Measurements from ENCODE around the gene TCAIM. TPM values are rescaled to one million over a fixed set of nuclear protein-coding genes. Genes with fewer than 3 reads are reported as not detected.
A peak's percentile ranks its signal among the peaks of the same experiment; 100 is the strongest.

Gene TCAIM
- 12.4 TPM for polyA plus RNA-seq (2013, experiment 1 of 2; ENCODE audit: insufficient read length)
- polyA plus RNA-seq (2013, experiment 2 of 2; ENCODE audit: insufficient read length): 11.9 TPM

GRCh38 chr3:44338010-44338827 is at the start of gene TCAIM:
TCAIM (plus strand) TSS chr3:44338766; CDS start chr3:44354783, 16,017 bp downstream.
- DNase-seq: peak; percentile 97

- DNase-seq: no peak
Measured at GRCh38 chr3:44289882-44290462, 48.6 kb upstream of the TCAIM start.

GRCh38 chr3:44292276-44292675 is 46.3 kb upstream of the TCAIM start:
- no peak for DNase-seq

- DNase-seq: no peak
Measured at GRCh38 chr3:44292947-44293346, 45.6 kb upstream of the TCAIM start.

GRCh38 chr3:44297255-44297654 is 41.3 kb upstream of the TCAIM start:
- DNase-seq: no peak

- no peak for DNase-seq
Measured at GRCh38 chr3:44301746-44302145, 36.8 kb upstream of the TCAIM start.

GRCh38 chr3:44309500-44309899 is 29.1 kb upstream of the TCAIM start:
- no peak for DNase-seq

- no peak for DNase-seq
Measured at GRCh38 chr3:44318891-44319311, 19.7 kb upstream of the TCAIM start.

- no peak for DNase-seq
Measured at GRCh38 chr3:44321335-44321734, 17.2 kb upstream of the TCAIM start.

- peak; percentile 45 for DNase-seq
Measured at GRCh38 chr3:44323341-44323955, 15.1 kb upstream of the TCAIM start.

GRCh38 chr3:44324584-44324983 is 14.0 kb upstream of the TCAIM start:
- no peak for DNase-seq

GRCh38 chr3:44326019-44326418 is 12.5 kb upstream of the TCAIM start:
- peak; percentile 4 for DNase-seq

GRCh38 chr3:44326515-44326914 is 12.1 kb upstream of the TCAIM start:
- DNase-seq: no peak

GRCh38 chr3:44329946-44330345 is 8.6 kb upstream of the TCAIM start:
- no peak for DNase-seq

GRCh38 chr3:44330444-44330843 is 8.1 kb upstream of the TCAIM start:
- DNase-seq: no peak

- DNase-seq: no peak
Measured at GRCh38 chr3:44334326-44334725, 4.2 kb upstream of the TCAIM start.

GRCh38 chr3:44337248-44337785 is 1.2 kb upstream of the TCAIM start:
- DNase-seq: no peak

- no peak for DNase-seq
Measured at GRCh38 chr3:44338828-44339127, 212 bp downstream of the TCAIM start.

GRCh38 chr3:44339181-44340057 is 853 bp downstream of the TCAIM start:
- no peak for DNase-seq

- DNase-seq: no peak
Measured at GRCh38 chr3:44340058-44340395, 1.5 kb downstream of the TCAIM start.

GRCh38 chr3:44342176-44342790 is 3.7 kb downstream of the TCAIM start:
- peak; percentile 77 for DNase-seq

GRCh38 chr3:44343421-44343820 is 4.9 kb downstream of the TCAIM start:
- DNase-seq: no peak
